MM.1S (cell line): Measurements from ENCODE around the gene ABCB6.

ENCODE experiments used
- DNase-seq: peaks from one replicate; pipeline ENCODE4 v3.0.0-alpha.2; 2015
- H2AFZ ChIP-seq: fragments of 300-600 bp; sonication (generic); 2 replicates; pipeline ENCODE4 v1.6.0; 2016; ENCODE audit warnings: antibody characterized with exemption, low read length
- H3F3A ChIP-seq: fragments of 300-600 bp; sonication (generic); 2 replicates; pipeline ENCODE4 v1.6.1; 2016; ENCODE audit warnings: mild to moderate bottlenecking, antibody characterized with exemption, low read length, moderate library complexity, mixed read lengths; ENCODE audit not compliant: insufficient read depth
- H3K27ac ChIP-seq: fragments of 300-600 bp; sonication (generic); 2 replicates; pipeline ENCODE4 v1.5.1; 2016; ENCODE audit warnings: mild to moderate bottlenecking, low read length
- H3K27me3 ChIP-seq: fragments of 300-600 bp; sonication (generic); replicated peaks from 2 replicates; pipeline ENCODE4 v1.6.0; 2016; ENCODE audit warnings: low read length; ENCODE audit not compliant: insufficient read depth
- H3K36me3 ChIP-seq: fragments of 300-600 bp; sonication (generic); replicated peaks from 2 replicates; pipeline ENCODE4 v1.6.1; 2016; ENCODE audit warnings: mild to moderate bottlenecking, low read length, mixed read lengths; ENCODE audit not compliant: insufficient read depth
- H3K4me1 ChIP-seq: fragments of 300-600 bp; sonication (generic); 2 replicates; pipeline ENCODE4 v1.6.1; 2016; ENCODE audit warnings: low read length, mixed read lengths
- H3K4me2 ChIP-seq: fragments of 300-600 bp; sonication (generic); 2 replicates; pipeline ENCODE4 v1.6.0; 2016; ENCODE audit warnings: low read depth, low read length
- H3K4me3 ChIP-seq: fragments of 300-600 bp; sonication (generic); 2 replicates; pipeline ENCODE4 v1.5.1; 2016; ENCODE audit warnings: low read length, mixed read lengths
- H3K79me2 ChIP-seq: fragments of 300-600 bp; sonication (generic); 2 replicates; pipeline ENCODE4 v1.6.1; 2016; ENCODE audit warnings: mixed run types, low read length, mixed read lengths
- H3K9ac ChIP-seq: fragments of 300-600 bp; sonication (generic); 2 replicates; pipeline ENCODE4 v1.6.1; 2016; ENCODE audit warnings: low read length, mixed read lengths
- H3K9me2 ChIP-seq: fragments of 300-600 bp; sonication (generic); replicated peaks from 2 replicates; pipeline ENCODE4 v1.6.1; 2016; ENCODE audit warnings: mild to moderate bottlenecking, low read length, mixed read lengths; ENCODE audit not compliant: insufficient read depth
- H3K9me3 ChIP-seq: fragments of 300-600 bp; sonication (generic); replicated peaks from 2 replicates; pipeline ENCODE4 v1.6.1; 2016; ENCODE audit warnings: mild to moderate bottlenecking, low read length, mixed read lengths; ENCODE audit not compliant: insufficient read depth
- H4K20me1 ChIP-seq: fragments of 300-600 bp; sonication (generic); 2 replicates; pipeline ENCODE4 v1.6.1; 2016; ENCODE audit warnings: mild to moderate bottlenecking, low read length, moderate library complexity, mixed read lengths; ENCODE audit not compliant: insufficient read depth
- EZH2 ChIP-seq: fragments of 300-600 bp; sonication (generic); optimal IDR thresholded peaks from 2 replicates; pipeline ENCODE3; 2017; ENCODE audit warnings: low read depth, mild to moderate bottlenecking, antibody characterized with exemption, low read length, mixed read lengths
- EZH2phosphoT487 ChIP-seq: fragments of 300-600 bp; sonication (generic); IDR thresholded peaks from 2 replicates; pipeline ENCODE4 v1.6.1; 2018; ENCODE audit warnings: antibody characterized with exemption, low read length
- TF ChIP-seq, protein P1 (sequence below): fragments of 300-600 bp; sonication (generic); IDR thresholded peaks from 2 replicates; pipeline ENCODE4 v1.5.1; 2016; ENCODE audit warnings: antibody characterized with exemption, low read length, mixed read lengths

The ABCB6 gene

DNA sequence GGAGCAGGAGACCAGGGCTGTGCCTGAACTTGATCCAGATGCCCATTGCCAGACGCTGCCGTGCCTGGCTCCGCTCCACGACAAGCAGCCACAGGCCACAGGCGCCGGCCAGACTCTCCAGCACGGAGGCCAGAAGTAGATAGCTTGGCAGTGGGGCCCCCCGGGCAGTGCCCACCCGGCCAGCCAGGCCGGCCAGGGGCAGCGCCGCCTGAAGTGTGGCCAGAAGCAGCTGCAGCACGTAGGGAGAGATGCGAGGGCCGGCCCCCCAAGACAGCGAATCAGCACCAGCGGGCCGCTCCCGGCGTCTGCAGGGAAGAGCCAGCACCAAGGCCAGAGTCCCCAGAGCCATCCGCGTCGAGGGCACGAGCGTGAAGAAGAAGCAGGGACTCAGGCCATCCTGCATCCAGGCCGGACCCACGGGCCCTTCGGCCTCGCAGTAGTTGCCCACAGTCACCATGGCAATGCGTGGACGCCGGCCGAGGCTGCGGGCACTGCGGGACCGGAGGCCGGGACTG is 484 bp downstream of the ABCB6 start:
- DNase-seq, result peak; percentile 40
- no peaks in the 10 kb centered on the region for H3K36me3 ChIP-seq
- H3K79me2 ChIP-seq, result peaks cover 6% of the 10 kb centered on the region; the same call in 1 of the 2 replicates
- no peaks in the 10 kb centered on the region for H3K9me2 ChIP-seq
- TF ChIP-seq, protein P1, sequence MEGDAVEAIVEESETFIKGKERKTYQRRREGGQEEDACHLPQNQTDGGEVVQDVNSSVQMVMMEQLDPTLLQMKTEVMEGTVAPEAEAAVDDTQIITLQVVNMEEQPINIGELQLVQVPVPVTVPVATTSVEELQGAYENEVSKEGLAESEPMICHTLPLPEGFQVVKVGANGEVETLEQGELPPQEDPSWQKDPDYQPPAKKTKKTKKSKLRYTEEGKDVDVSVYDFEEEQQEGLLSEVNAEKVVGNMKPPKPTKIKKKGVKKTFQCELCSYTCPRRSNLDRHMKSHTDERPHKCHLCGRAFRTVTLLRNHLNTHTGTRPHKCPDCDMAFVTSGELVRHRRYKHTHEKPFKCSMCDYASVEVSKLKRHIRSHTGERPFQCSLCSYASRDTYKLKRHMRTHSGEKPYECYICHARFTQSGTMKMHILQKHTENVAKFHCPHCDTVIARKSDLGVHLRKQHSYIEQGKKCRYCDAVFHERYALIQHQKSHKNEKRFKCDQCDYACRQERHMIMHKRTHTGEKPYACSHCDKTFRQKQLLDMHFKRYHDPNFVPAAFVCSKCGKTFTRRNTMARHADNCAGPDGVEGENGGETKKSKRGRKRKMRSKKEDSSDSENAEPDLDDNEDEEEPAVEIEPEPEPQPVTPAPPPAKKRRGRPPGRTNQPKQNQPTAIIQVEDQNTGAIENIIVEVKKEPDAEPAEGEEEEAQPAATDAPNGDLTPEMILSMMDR, result no peak
- TF ChIP-seq EZH2 (no peak), EZH2phosphoT487 (no peak)
- H3K27ac ChIP-seq, result peak overlapping the region; percentile 59; the same call in 1 of the 2 replicates
- H3K9me3 ChIP-seq, result no peaks in the 10 kb centered on the region
- H4K20me1 ChIP-seq, result no peaks in the 10 kb centered on the region
- H2AFZ ChIP-seq, result peak overlapping the region; percentile 78
- peaks cover 13% of the 10 kb centered on the region for H3K4me1 ChIP-seq
- peak overlapping the region; percentile 76 for H3K4me3 ChIP-seq
- H3K4me2 ChIP-seq, result peak overlapping the region; percentile 99
- H3K27me3 ChIP-seq, result no peaks in the 10 kb centered on the region
- peaks cover 17% of the 10 kb centered on the region; the same call in 1 of the 2 replicates for H3F3A ChIP-seq
- peak overlapping the region; percentile 67 for H3K9ac ChIP-seq

DNA sequence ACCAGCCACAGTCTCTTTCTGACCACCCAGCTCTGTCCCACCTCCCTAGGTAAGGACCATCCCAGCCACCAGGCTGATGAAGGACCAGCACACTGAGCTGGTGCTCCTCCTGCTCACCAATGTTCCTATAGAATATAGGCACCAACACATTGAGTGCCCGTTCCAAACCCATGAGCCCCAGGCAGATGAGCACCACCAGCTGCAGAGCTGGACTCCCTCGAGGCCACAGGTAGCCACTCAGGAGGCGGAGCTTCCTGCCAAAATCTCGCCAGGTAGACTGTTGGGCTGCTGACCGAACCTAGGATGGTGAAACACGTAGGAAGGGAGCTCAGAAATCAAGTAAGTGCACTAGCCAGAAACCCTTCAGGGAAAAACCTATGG is 2.2 kb downstream of the ABCB6 start:
- H3K27me3 ChIP-seq, result no peaks in the 10 kb centered on the region
- no peak overlapping the region for H3K27ac ChIP-seq
- H3K4me2 ChIP-seq, result no peak overlapping the region
- H3K36me3 ChIP-seq, result no peaks in the 10 kb centered on the region
- no peaks in the 10 kb centered on the region for H4K20me1 ChIP-seq
- H3K4me3 ChIP-seq, result no peak overlapping the region
- no peak overlapping the region for H3K9ac ChIP-seq
- H2AFZ ChIP-seq, result no peak overlapping the region
- peaks cover 6% of the 10 kb centered on the region; the same call in 1 of the 2 replicates for H3K79me2 ChIP-seq
- no peak for DNase-seq
- H3K4me1 ChIP-seq, result peaks cover 13% of the 10 kb centered on the region
- peaks cover 17% of the 10 kb centered on the region; the same call in 1 of the 2 replicates for H3F3A ChIP-seq
- H3K9me2 ChIP-seq, result no peaks in the 10 kb centered on the region
- no peak for TF ChIP-seq EZH2phosphoT487
- no peak for TF ChIP-seq EZH2
- TF ChIP-seq, protein P1, result no peak
- H3K9me3 ChIP-seq, result no peaks in the 10 kb centered on the region

DNA sequence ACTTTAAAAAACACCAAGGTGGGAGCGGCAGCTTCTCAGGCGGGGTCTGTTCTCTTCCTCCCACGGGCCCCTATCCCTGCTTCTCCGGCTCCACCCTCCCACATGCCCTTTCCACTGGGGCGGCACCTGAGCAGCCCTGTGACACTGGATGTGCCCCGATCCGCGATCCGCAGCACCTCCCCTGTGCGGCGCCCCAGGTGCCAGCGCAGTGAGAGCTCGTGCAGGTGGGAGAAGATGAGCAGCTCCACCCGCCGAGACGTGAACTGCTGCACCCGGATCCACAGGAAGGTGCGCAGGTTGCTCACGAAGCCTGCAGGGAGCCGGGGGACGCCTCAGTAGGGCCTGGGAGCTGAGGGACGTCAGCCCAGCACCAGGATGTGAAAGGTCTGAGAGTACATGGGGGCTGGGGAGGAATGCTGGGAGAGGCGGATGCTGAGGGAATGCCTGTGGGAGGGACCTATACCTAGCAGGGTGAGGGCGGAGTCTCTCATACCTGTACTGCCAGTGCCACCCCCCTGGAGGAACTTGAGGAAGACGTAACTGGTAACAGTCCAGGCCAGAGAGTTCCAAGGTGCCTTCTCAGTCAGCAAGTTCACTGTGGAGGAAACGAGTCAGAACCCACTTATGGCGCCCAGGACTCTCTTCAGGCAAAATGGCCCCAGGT is 2.8 kb downstream of the ABCB6 start:
- Histone ChIP-seq H3K4me1 (peaks cover 13% of the 10 kb centered on the region), H3K9me2 (no peaks in the 10 kb centered on the region), H3K4me3 (no peak overlapping the region), H3K9me3 (no peaks in the 10 kb centered on the region), H2AFZ (no peak overlapping the region), H3K27ac (no peak overlapping the region), H3K9ac (no peak overlapping the region), H3K27me3 (no peaks in the 10 kb centered on the region), H3K36me3 (no peaks in the 10 kb centered on the region), H3F3A (peaks cover 17% of the 10 kb centered on the region; the same call in 1 of the 2 replicates), H3K4me2 (no peak overlapping the region), H4K20me1 (no peaks in the 10 kb centered on the region), H3K79me2 (peaks cover 6% of the 10 kb centered on the region; the same call in 1 of the 2 replicates)
- TF ChIP-seq, protein P1, result no peak
- no peak for TF ChIP-seq EZH2
- TF ChIP-seq EZH2phosphoT487, result no peak
- DNase-seq, result no peak
